Osteoblast (primary cell): ENCODE measurements around the gene RAF1. TPM values are rescaled to one million over a fixed set of nuclear protein-coding genes. Genes with fewer than 3 reads are reported as not detected.
"Not testable (repeated sequence)": the region's sequence is repeated elsewhere in the genome, so short reads cannot be mapped to it uniquely, and the experiment has no call there.

ENCODE experiments used
- DNase-seq: peaks from one replicate; pipeline ENCODE4 v3.0.0; 2011; ENCODE audit warnings: low spot score, mixed read lengths; ENCODE audit not compliant: insufficient read length; ENCODE audit errors: missing footprints
- H2AFZ ChIP-seq: 2 replicates; pipeline ENCODE4 v1.6.0; 2011; ENCODE audit warnings: mild to moderate bottlenecking, low read length
- H3K27ac ChIP-seq: 2 replicates; pipeline ENCODE4 v1.5.1; 2011; ENCODE audit warnings: mild to moderate bottlenecking, low read depth, low read length, moderate library complexity
- H3K27me3 ChIP-seq: 2 replicates; pipeline ENCODE4 v1.6.0; 2012; ENCODE audit warnings: mild to moderate bottlenecking, control low read depth, inconsistent platforms, low read length, moderate library complexity; ENCODE audit not compliant: insufficient read depth
- H3K36me3 ChIP-seq: 2 replicates; pipeline ENCODE4 v1.5.1; 2011; ENCODE audit warnings: mild to moderate bottlenecking, low read length, control low read depth, moderate library complexity; ENCODE audit not compliant: insufficient read depth
- H3K4me1 ChIP-seq: 2 replicates; pipeline ENCODE4 v1.5.1; 2011; ENCODE audit warnings: mild to moderate bottlenecking, low read length, control low read depth, moderate library complexity; ENCODE audit not compliant: insufficient read depth
- H3K4me2 ChIP-seq: 2 replicates; pipeline ENCODE4 v1.6.0; 2011; ENCODE audit warnings: mild to moderate bottlenecking, low read length; ENCODE audit not compliant: insufficient read depth
- H3K4me3 ChIP-seq: fragments of 200-600 bp; sonication (generic); 3 replicates; pipeline ENCODE4 v1.5.1; 2012; ENCODE audit warnings: mild to moderate bottlenecking, low read length, inconsistent platforms; ENCODE audit not compliant: insufficient read depth
- H3K79me2 ChIP-seq: 2 replicates; pipeline ENCODE4 v1.6.0; 2012; ENCODE audit warnings: mild to moderate bottlenecking, low read length, control low read depth, inconsistent platforms; ENCODE audit not compliant: insufficient read depth
- H3K9me3 ChIP-seq: 2 replicates; pipeline ENCODE4 v1.5.1; 2011; ENCODE audit warnings: low read depth, low read length, control low read depth
- H4K20me1 ChIP-seq: 2 replicates; pipeline ENCODE4 v1.6.0; 2012; ENCODE audit warnings: mild to moderate bottlenecking, low read length, control low read depth; ENCODE audit not compliant: insufficient read depth
- total RNA-seq: library from RNA; depleted of rRNA; stranded (reverse); fragments of >200 nt; gene quantifications from 2 replicates; pipeline ENCODE4 v1.2.3, GENCODE V29; 2012
- TF ChIP-seq, protein P1 (sequence below): IDR thresholded peaks from 2 replicates; pipeline ENCODE4 v1.5.1; 2011; ENCODE audit warnings: mild to moderate bottlenecking, low read depth, low read length, moderate library complexity; ENCODE audit errors: extremely low read depth

Gene RAF1
- total RNA-seq, 1 donor: 118 TPM

DNA sequence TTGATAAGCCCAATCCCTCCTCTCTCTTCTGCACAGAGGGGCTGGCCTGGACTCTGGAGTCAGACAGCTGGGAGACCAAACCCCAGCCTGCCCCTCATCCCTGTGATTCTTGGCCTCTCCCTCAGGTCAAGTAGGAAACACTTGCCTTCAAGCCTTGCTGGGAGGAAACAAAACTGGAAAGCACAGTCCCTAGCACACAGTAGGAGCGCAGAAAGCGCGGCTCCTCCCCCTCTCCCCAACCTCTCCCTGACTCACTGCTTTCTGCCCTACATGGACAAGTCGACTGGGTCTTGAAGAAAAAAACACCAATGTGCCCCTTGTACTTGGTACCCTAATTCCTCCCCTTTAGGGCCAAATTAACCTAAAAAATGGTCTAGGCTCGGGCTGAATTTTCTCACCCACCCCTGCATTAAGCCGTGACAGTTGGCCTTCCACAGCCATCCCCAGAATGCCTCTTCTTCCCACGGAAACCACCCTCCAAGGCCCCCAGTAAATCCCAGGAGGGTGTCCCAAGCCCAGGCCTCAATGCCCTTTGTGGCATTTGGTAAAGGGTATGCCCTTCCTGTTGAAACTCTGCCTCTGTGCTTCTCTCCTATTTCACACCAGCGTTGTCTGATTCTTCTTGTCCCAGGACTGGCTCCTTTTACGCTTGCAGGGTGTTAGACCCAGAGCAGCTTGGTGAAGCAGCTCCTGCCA is 11.3 kb upstream of the RAF1 start:
- H3K27ac ChIP-seq: no peak overlapping the region
- TF ChIP-seq, protein P1, sequence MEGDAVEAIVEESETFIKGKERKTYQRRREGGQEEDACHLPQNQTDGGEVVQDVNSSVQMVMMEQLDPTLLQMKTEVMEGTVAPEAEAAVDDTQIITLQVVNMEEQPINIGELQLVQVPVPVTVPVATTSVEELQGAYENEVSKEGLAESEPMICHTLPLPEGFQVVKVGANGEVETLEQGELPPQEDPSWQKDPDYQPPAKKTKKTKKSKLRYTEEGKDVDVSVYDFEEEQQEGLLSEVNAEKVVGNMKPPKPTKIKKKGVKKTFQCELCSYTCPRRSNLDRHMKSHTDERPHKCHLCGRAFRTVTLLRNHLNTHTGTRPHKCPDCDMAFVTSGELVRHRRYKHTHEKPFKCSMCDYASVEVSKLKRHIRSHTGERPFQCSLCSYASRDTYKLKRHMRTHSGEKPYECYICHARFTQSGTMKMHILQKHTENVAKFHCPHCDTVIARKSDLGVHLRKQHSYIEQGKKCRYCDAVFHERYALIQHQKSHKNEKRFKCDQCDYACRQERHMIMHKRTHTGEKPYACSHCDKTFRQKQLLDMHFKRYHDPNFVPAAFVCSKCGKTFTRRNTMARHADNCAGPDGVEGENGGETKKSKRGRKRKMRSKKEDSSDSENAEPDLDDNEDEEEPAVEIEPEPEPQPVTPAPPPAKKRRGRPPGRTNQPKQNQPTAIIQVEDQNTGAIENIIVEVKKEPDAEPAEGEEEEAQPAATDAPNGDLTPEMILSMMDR: no peak
- no peak overlapping the region for H3K4me3 ChIP-seq
- H3K27me3 ChIP-seq: peaks cover 3% of the 10 kb centered on the region
- H4K20me1 ChIP-seq: no peaks in the 10 kb centered on the region
- no peaks in the 10 kb centered on the region for H3K9me3 ChIP-seq
- no peaks in the 10 kb centered on the region for H3K79me2 ChIP-seq
- DNase-seq: no peak
- no peaks in the 10 kb centered on the region for H3K36me3 ChIP-seq
- H3K4me1 ChIP-seq: no peaks in the 10 kb centered on the region
- no peak overlapping the region for H2AFZ ChIP-seq
- H3K4me2 ChIP-seq: no peak overlapping the region

DNA sequence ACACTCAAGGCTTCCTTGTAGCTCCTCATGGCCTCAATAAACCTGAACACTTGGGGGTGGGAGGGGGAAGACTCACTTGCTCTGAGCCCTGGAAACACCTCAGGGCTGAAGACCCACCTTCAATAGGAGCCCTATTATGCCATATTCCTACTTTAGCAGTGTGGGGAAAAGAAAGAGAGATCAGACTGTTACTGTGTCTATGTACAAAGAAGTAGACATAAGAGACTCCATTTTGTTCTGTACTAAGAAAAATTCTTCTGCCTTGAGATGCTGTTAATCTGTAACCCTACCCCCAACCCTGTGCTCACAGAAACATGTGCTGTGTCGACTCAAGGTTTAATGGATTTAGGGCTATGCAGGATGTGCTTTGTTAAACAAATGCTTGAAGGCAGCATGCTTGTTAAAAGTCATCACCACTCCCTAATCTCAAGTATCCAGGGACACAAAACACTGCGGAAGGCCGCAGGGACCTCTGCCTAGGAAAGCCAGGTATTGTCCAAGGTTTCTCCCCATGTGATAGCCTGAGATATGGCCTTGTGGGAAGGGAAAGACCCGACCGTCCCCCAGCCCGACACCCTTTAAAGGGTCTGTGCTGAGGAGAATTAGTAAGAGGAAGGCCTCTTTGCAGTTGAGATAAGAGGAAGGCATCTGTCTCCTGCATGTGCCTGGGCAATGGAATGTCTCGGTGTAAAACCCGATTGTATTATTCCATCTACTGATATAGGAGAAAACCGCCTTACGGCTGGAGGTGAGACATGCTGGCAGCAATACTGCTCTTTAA is 10.2 kb upstream of the RAF1 start:
- H3K27me3 ChIP-seq, H3K36me3 ChIP-seq: not testable (repeated sequence)

DNA sequence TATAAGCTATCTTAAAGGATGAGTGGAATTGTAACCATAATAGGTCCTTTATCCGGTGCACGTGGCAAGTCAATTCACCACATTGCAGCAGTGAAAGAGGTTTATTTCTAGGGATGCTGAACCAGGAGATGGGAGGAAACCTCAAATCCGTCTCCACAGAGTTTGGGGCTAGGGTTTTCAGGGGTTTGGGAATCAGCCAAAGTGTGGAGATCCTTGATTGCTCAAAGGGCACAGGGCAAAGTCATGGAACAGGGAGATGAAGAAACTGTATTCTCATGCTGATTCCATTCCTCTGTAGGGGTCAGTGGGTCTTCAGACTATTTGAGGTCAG is 7.2 kb upstream of the RAF1 start:
- Histone ChIP-seq H2AFZ (no peak overlapping the region), H4K20me1 (no peaks in the 10 kb centered on the region), H3K79me2 (no peaks in the 10 kb centered on the region), H3K4me3 (no peak overlapping the region), H3K4me1 (no peaks in the 10 kb centered on the region), H3K36me3 (no peaks in the 10 kb centered on the region), H3K27ac (no peak overlapping the region), H3K4me2 (no peak overlapping the region), H3K9me3 (no peaks in the 10 kb centered on the region), H3K27me3 (peaks cover 3% of the 10 kb centered on the region)
- DNase-seq: no peak
- TF ChIP-seq, protein P1: no peak

More for the DNA sequence above, 10.2 kb upstream of the RAF1 start:
- not testable (repeated sequence) for H3K4me2 ChIP-seq, H3K9me3 ChIP-seq, H4K20me1 ChIP-seq, DNase-seq, H3K4me1 ChIP-seq, H2AFZ ChIP-seq, H3K27ac ChIP-seq, H3K4me3 ChIP-seq, H3K79me2 ChIP-seq

DNA sequence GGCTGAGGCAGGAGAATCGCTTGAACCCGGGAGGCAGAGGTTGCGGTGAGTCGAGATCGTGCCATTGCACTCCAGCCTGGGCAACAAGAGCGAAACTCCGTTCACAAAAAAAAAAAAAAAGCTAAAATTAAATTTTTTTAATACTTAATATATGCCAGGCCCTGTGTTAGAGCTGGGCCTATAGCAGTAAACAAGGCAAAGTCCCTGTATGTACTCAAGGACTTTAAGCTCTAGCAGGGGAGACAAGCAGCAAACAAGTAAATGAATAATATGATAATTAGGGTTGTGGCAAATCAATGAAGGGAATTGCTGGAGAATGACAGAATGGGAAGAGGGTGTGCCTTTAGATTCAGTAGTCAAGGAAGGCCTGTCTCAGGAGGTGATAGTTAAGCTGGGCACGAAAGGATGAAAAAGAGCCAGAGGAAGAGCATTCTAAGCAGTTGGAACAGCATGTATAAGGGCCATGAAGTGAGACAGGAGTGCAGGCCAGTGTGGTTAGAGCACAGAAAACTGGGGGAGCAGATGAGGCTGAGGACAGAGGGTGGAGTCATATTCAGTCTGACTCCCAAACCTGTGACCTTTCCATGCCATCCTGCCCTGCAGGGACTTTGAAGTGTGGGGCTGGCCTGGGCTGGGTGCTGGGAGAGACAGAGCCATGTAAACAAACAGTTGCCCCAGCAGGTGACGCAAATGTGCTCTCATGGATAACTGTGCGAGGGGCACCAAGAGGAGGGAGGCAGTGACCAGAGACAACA is 6.6 kb upstream of the RAF1 start:
- DNase-seq: no peak
- Histone ChIP-seq H3K79me2 (no peaks in the 10 kb centered on the region), H3K27me3 (peaks cover 3% of the 10 kb centered on the region), H3K4me1 (no peaks in the 10 kb centered on the region), H3K4me3 (no peak overlapping the region), H2AFZ (peak overlapping the region; percentile 37), H4K20me1 (no peaks in the 10 kb centered on the region), H3K9me3 (no peaks in the 10 kb centered on the region), H3K27ac (no peak overlapping the region), H3K4me2 (no peak overlapping the region), H3K36me3 (no peaks in the 10 kb centered on the region)
- TF ChIP-seq, protein P1: no peak
